K562 (cell line): ENCODE results near the gene DIAPH3. TPM values are rescaled to one million over a fixed set of nuclear protein-coding genes. Genes with fewer than 3 reads are reported as not detected.

Source experiments
- TBL1XR1 ChIP-seq, 2 experiments: IDR thresholded peaks; 2 replicates each; pipeline ENCODE4 v1.6.1; 2012; ENCODE audit warnings: improper control_type of control experiment in 2 of 2, low read length in 2 of 2, mild to moderate bottlenecking in 1 of 2
- ZBTB40 ChIP-seq, 2 experiments: fragments of 450-650 bp in 1 of 2; sonication (generic) in 1 of 2; formaldehyde crosslinking in 1 of 2; IDR thresholded peaks; 2 replicates each; pipeline versions ENCODE4 v1.7.1 to v1.9.0; 2016 to 2022; ENCODE audit warnings: inconsistent platforms in 1 of 2, mild to moderate bottlenecking in 1 of 2, missing genetic modification reagents in 1 of 2
- polyA plus RNA-seq, 8 experiments: library from polyadenylated mRNA; depleted of rRNA in 4 of 8; stranded (reverse) in 5 of 8; unstranded in 3 of 8; fragments of >200 nt; fragmentation: Nextera tagmentation in 2 of 8; fragmentation: Illumina TruSeq in 1 of 8; extraction: Ambion mirVana in 2 of 8; extraction: Trizol in 1 of 8; gene quantifications; 2 replicates each; pipeline versions ENCODE4 v1.2.1 to v1.2.3, GENCODE V29; 2011 to 2014; ENCODE audit warnings: inconsistent platforms in 1 of 8, missing spikeins in 1 of 8
- total RNA-seq, 7 experiments: library from RNA; depleted of rRNA in 6 of 7; stranded (reverse); fragments of >200 nt in 6 of 7; fragmentation: Illumina TruSeq in 2 of 7; extraction: Trizol in 2 of 7; gene quantifications; 2 replicates each; pipeline versions ENCODE4 v1.2.1 to v1.2.3, GENCODE V29; 2011 to 2021; ENCODE audit warnings: low replicate concordance in 1 of 7

The DIAPH3 gene
- total and polyA plus RNA-seq, 9 of the 15 experiments (the other 6 are each of a cell fraction or from before 2014, with no cell fraction given), result 9.0 to 18.7 (median 14.7) TPM

DNA sequence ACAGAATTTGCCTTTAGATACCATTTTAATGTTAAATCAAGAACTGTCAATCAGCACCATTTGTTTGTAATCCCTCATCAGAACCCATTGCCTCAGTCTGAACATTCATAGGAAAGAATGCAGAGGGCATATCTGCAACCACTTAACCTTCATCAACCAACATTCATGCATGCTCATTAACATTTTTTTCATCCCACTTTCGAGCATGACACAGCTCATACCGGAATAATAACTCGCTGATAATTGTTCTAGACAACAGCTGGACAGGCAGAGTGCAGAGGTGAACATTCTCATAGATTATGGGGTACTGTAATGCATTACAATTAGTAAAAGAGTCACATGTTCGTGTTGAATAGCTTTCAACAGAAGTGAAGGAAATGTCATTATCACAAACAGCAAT lies 216.8 kb downstream of the DIAPH3 start (continued):
- TF ChIP-seq ZBTB40 (IDR thresholded peaks at IDR 0.05) (no peak), ZBTB40 (CRISPR knock-in tag; IDR thresholded peaks at IDR 0.05) (no peak), TBL1XR1 (IDR thresholded peaks at IDR 0.05; ENCODE audit: low read length in 2 of 2) (no peak)
